Natural killer cell treated with Interleukin-12 subunit alpha and Interleukin-12 subunit beta and Interleukin-15 and Interleukin-18, amount 100 ng/mL, for 72 hours (primary cell): ENCODE measurements around the gene NATD1. TPM values are rescaled to one million over a fixed set of nuclear protein-coding genes. Genes with fewer than 3 reads are reported as not detected.

Source experiments
- ATAC-seq, 2 donors: fragments of 150-1000 bp; cut with Tn5 transposase in 1 of 2; sonication (Bioruptor Pico), chemical (Tn5 transposase) in 1 of 2; 2 replicates each; pipeline ENCODE4 v1.10.0; 2021
- DNase-seq: peaks from one replicate; pipeline ENCODE4 v3.0.0; 2022; ENCODE audit warnings: low spot score
- H3K27ac Mint-ChIP-seq, 2 donors: 1 replicate in 1 of 2; 2 replicates in 1 of 2; pipeline ENCODE4 v1.8.0; 2022; ENCODE audit warnings: mixed read lengths in 2 of 2, mild to moderate bottlenecking in 1 of 2, moderate library complexity in 1 of 2
- H3K27me3 Mint-ChIP-seq, 2 donors: 1 replicate in 1 of 2; 2 replicates in 1 of 2; pipeline ENCODE4 v1.8.0; 2022; ENCODE audit warnings: mixed read lengths in 2 of 2
- H3K36me3 Mint-ChIP-seq: one replicate; pipeline ENCODE4 v1.8.0; 2022; ENCODE audit warnings: mixed read lengths
- H3K4me1 Mint-ChIP-seq, 2 donors: 1 replicate in 1 of 2; 2 replicates in 1 of 2; pipeline ENCODE4 v1.8.0; 2022; ENCODE audit warnings: low read depth in 2 of 2, mixed read lengths in 2 of 2, mild to moderate bottlenecking in 1 of 2
- H3K4me3 Mint-ChIP-seq: one replicate; pipeline ENCODE4 v1.8.0; 2022; ENCODE audit warnings: mixed read lengths
- H3K9me3 Mint-ChIP-seq: 2 replicates; pipeline ENCODE4 v1.8.0; 2022; ENCODE audit warnings: mixed read lengths
- total RNA-seq, 2 donors: library from RNA; stranded (reverse); gene quantifications; one replicate each; pipeline ENCODE4 v1.2.3, GENCODE V29; 2022

Gene NATD1
- total RNA-seq, 2 donors from 2014 or later: 1.9 to 3.0 TPM

DNA sequence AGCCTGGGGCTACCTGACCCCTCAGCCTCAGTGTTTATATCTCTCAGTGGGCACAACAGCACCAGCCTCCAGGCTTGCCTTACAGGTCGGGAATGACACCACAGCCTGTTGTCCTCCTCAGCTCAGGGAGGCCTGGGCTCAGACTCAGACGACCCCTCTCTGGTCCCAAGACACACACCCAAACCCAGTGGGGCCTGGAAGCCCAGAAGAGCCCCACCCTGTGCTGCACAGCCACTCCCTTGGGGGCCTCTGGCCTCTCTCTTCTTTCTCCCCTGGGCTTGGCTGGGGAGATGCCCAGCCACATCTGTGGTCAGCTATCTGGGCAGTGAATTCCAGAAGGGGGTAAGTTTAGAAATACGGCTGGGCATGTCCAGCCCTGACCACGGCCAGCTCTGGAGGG, 2.4 kb downstream of the NATD1 start:
- H3K36me3 Mint-ChIP-seq: no peaks in the 10 kb centered on the region
- H3K9me3 Mint-ChIP-seq: no peaks in the 10 kb centered on the region
- ATAC-seq: no peak
- H3K4me1 Mint-ChIP-seq: peaks cover 10 to 15% of the 10 kb centered on the region in 2 donors
- H3K27me3 Mint-ChIP-seq: no peaks in the 10 kb centered on the region
- H3K4me3 Mint-ChIP-seq: no peak overlapping the region
- H3K27ac Mint-ChIP-seq: no peak overlapping the region
- no peak for DNase-seq

- ATAC-seq: no peak
- no peaks in the 10 kb centered on the region for H3K9me3 Mint-ChIP-seq
- no peak overlapping the region for H3K27ac Mint-ChIP-seq
Measured at GRCh38 chr17:21249920-21250703, 3.1 kb downstream of the NATD1 start.

GRCh38 chr17:21249086-21249795, 4.0 kb downstream of the NATD1 start:
- DNase-seq (no peak), ATAC-seq (no peak)
- H3K9me3 Mint-ChIP-seq: no peaks in the 10 kb centered on the region
- H3K27ac Mint-ChIP-seq: no peak overlapping the region
- no peaks in the 10 kb centered on the region for H3K36me3 Mint-ChIP-seq
- no peaks in the 10 kb centered on the region for H3K27me3 Mint-ChIP-seq
- H3K4me1 Mint-ChIP-seq: peaks cover 10 to 15% of the 10 kb centered on the region in 2 donors
- H3K4me3 Mint-ChIP-seq: no peak overlapping the region

More at GRCh38 chr17:21249920-21250703, 3.1 kb downstream of the NATD1 start:
- Mint-ChIP-seq H3K4me1 (peaks cover 10 to 15% of the 10 kb centered on the region in 2 donors), H3K27me3 (no peaks in the 10 kb centered on the region), H3K4me3 (no peak overlapping the region), H3K36me3 (no peaks in the 10 kb centered on the region)
- no peak for DNase-seq

- Mint-ChIP-seq H3K27me3 (no peaks in the 10 kb centered on the region), H3K9me3 (no peaks in the 10 kb centered on the region), H3K27ac (no peak overlapping the region), H3K4me1 (peaks cover 10 to 12% of the 10 kb centered on the region in 2 donors), H3K4me3 (no peak overlapping the region), H3K36me3 (no peaks in the 10 kb centered on the region)
- DNase-seq (no peak), ATAC-seq (no peak)
Measured at GRCh38 chr17:21248500-21248899, 4.7 kb downstream of the NATD1 start.

DNA sequence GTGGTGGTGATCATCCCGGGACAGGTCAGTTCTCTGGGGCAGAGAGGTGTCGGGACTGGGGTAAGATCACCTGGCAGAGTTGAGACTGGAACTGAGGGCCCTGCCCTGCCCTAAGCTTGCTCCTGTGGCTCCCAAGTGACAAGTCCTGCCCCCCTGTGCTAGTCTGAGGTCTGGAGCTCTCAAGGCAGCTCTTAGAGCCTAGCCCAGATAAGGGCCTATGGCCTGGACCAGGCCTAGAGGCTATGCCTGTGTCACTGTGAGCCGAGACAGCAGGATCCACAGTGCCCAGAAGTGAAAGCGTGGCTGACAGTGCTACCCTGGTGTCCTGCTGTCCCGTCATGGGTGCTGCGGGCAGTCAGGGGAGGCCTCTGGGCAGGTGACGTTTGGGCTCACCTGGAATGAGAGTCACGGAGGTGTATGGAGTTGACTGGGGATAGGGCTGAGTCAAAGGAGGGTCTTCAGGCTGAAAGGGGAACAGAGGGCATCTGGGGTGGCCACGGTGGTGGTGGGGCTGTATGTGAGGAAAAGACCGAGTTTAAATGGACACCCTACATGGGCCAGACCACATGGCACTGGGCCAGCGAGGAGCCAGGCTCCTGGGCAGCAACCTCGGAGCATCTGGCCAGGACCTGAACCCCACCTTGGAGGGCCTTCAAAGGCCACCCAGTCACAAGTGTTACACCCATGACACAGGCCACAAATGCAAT, 5.5 kb downstream of the NATD1 start:
- no peaks in the 10 kb centered on the region for H3K36me3 Mint-ChIP-seq
- no peak for DNase-seq
- no peaks in the 10 kb centered on the region for H3K27me3 Mint-ChIP-seq
- H3K9me3 Mint-ChIP-seq: no peaks in the 10 kb centered on the region
- H3K27ac Mint-ChIP-seq: no peak overlapping the region
- H3K4me1 Mint-ChIP-seq: peaks cover 10 to 12% of the 10 kb centered on the region in 2 donors
- ATAC-seq: no peak
- no peak overlapping the region for H3K4me3 Mint-ChIP-seq

DNA sequence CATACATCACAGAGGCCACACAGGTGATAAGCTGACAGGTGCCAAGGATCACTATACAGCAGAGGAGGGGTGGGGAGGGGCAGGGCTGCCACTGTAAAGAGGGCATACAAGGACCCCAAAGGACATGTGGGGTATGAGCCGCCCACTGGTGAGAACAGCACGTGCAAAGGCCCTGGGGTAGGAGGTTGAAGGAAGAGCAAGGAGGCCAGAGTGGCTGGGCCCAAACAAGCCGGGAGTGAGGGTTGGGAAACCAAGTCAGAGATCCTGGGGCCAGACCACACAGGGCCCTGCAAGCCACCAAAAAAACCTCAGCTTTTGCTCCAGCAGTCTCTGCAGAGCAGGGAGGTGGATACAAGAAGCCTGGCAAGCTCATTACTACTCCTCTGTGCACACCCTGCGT, 6.5 kb downstream of the NATD1 start:
- no peaks in the 10 kb centered on the region for H3K36me3 Mint-ChIP-seq
- H3K4me3 Mint-ChIP-seq: no peak overlapping the region
- ATAC-seq: no peak
- H3K27ac Mint-ChIP-seq: no peak overlapping the region
- no peaks in the 10 kb centered on the region for H3K9me3 Mint-ChIP-seq
- peaks cover 8 to 10% of the 10 kb centered on the region in 2 donors for H3K4me1 Mint-ChIP-seq
- no peak for DNase-seq
- H3K27me3 Mint-ChIP-seq: no peaks in the 10 kb centered on the region

DNA sequence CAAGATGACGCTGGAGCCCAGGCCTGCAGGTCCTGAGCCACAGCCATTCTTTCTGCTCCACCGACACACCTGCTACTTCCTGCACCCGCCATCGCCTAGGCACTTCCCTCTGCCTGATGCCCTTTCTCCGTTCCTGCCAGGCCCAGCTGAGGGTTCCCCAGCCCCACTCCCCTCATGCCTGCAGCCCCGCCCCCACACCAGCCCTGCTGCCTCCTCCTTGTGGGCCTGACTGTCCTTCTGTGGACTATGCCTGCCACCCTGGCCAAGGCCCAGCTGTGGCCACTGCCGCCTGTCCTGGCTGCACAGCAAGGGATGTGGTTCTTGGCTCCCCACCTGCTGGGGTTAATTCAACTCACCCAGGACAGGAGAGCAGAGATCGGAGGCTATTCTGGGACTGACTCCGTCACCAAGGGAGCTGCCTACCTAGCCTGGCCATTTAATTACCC, 7.5 kb downstream of the NATD1 start:
- no peaks in the 10 kb centered on the region for H3K36me3 Mint-ChIP-seq
- no peak for DNase-seq
- no peak overlapping the region for H3K4me3 Mint-ChIP-seq
- no peak overlapping the region for H3K27ac Mint-ChIP-seq
- peaks cover 7 to 8% of the 10 kb centered on the region in 2 donors for H3K4me1 Mint-ChIP-seq
- no peak for ATAC-seq
- H3K27me3 Mint-ChIP-seq: no peaks in the 10 kb centered on the region
- no peaks in the 10 kb centered on the region for H3K9me3 Mint-ChIP-seq

GRCh38 chr17:21243516-21244303, 9.5 kb downstream of the NATD1 start:
- Mint-ChIP-seq H3K36me3 (no peaks in the 10 kb centered on the region), H3K9me3 (no peaks in the 10 kb centered on the region), H3K4me1 (no peaks in the 10 kb centered on the region), H3K27ac (no peak overlapping the region), H3K4me3 (no peak overlapping the region), H3K27me3 (no peaks in the 10 kb centered on the region)
- DNase-seq: no peak
- no peak for ATAC-seq

DNA sequence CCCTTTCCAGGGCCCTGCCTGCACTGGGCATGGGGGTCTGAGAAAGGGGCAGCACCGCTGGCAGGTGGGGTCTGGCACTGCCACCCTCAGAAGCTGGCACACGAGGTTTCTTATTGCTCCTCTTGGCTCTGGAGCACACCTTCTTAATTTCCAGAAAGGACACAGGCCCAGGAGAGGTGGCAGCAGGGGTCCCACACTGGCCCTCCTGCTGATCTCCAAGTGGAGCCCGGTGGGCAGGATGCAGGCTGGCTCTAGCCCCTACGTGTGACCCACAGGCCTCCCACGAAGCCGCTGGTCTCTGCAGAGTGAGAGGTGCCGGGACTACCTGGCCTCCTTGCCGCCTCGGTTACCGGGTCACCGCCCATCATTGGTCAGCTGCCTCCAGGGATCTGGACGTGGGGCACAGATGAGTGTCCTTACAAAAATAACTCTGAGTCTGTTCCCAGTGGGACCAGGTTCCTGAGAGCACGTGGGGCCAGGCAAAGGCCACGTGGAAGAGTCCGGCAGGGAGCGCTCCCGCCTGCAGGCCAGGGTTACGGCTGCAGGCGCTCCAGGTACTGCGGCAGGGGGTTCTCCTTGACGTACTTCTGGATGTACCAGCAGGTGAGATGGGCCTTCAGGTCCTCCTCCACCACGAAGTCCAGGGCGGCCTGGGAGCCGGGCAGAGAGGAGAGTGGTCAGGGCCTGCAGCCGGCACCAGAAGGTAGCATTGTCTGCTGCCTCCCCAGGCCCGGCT, 10.3 kb downstream of the NATD1 start:
- Mint-ChIP-seq H3K27ac (no peak overlapping the region), H3K9me3 (no peaks in the 10 kb centered on the region), H3K27me3 (no peaks in the 10 kb centered on the region), H3K4me1 (no peaks in the 10 kb centered on the region), H3K4me3 (no peak overlapping the region), H3K36me3 (no peaks in the 10 kb centered on the region)
- ATAC-seq (no peak), DNase-seq (no peak)

GRCh38 chr17:21242026-21242697, 11.0 kb downstream of the NATD1 start:
- Mint-ChIP-seq H3K4me3 (no peak overlapping the region), H3K36me3 (no peaks in the 10 kb centered on the region), H3K4me1 (peaks cover 0 to 5% of the 10 kb centered on the region in 2 donors), H3K9me3 (no peaks in the 10 kb centered on the region), H3K27ac (no peak overlapping the region), H3K27me3 (no peaks in the 10 kb centered on the region)
- DNase-seq (no peak), ATAC-seq (no peak)

DNA sequence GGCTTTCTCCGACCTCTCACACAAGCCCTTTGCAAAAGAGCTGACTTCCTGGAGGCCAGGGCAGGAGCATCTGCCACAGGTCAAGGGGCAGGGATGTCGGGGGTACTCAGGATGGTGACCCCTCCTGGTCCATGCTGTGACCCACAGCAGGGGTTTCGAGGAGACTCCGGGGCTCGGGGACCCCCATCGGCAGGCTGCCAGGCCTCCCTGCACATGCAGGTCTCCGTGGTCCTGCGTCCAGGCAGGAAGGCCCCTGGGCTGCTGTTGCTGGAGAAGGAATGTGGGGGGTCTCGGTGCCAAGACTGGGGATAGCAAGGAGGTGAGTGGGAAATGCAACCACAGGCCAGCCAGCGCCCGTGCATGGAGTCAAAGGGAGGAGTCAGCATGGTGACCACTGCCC, 11.6 kb downstream of the NATD1 start:
- Mint-ChIP-seq H3K4me1 (peaks cover 0 to 5% of the 10 kb centered on the region in 2 donors), H3K36me3 (no peaks in the 10 kb centered on the region), H3K9me3 (no peaks in the 10 kb centered on the region), H3K27me3 (no peaks in the 10 kb centered on the region), H3K27ac (no peak overlapping the region), H3K4me3 (no peak overlapping the region)
- ATAC-seq: no peak
- no peak for DNase-seq

DNA sequence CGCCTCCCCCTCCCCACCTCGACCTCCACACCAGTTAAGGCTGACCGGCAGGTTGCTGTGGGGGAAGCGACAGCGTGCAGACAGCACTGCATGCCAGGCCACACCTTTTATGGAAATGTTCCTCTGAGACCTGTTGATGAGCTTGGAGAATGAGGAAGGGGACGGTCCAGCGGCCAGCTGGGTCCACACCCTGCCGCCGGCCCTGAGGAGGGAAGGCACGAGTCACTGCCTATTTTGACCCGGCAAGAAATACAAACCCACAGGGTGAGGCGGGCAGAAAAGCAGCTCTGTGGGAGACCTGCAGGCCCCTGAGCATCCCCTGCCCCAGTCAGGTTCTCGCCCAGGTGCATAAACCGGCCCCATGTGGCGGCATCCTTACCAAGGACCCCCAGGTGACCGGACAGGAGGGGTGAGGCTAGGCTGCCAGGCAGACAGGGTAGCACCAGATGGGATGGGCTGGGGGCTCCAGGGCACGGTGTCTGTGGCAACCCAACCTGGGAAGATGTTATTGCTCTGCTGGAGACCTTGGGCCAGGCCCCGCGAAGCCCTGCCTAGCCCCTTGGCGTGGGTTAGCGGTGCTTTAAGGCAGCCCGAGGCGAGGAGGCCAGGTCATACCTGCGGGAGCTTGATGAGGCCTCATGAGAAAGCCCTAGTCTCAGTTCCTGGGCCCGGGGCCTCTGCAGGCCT, 12.7 kb downstream of the NATD1 start:
- Mint-ChIP-seq H3K36me3 (no peaks in the 10 kb centered on the region), H3K4me3 (no peak overlapping the region), H3K9me3 (no peaks in the 10 kb centered on the region), H3K4me1 (peaks cover 0 to 5% of the 10 kb centered on the region in 2 donors), H3K27me3 (no peaks in the 10 kb centered on the region), H3K27ac (no peak overlapping the region)
- ATAC-seq (no peak), DNase-seq (no peak)
